Body of pancreas (tissue), 4 donors: ENCODE data around the gene DLG2. TPM values are rescaled to one million over a fixed set of nuclear protein-coding genes. Genes with fewer than 3 reads are reported as not detected.

Experiments
- ATAC-seq: fragments of 150-250 bp; one replicate; pipeline ENCODE4 v1.9.1; 2016
- DNase-seq, 4 donors: peaks; one replicate each; pipeline ENCODE4 v3.0.0-alpha.2; 2019
- H3K27ac ChIP-seq, 4 donors: fragments of 200-600 bp; sonication (generic); 1 replicate in 3 of 4; 2 replicates in 1 of 4; pipeline versions ENCODE4 v1.5.1 to v1.6.1; 2016 to 2019; ENCODE audit warnings: mild to moderate bottlenecking in 1 of 4, mixed read lengths in 1 of 4, moderate library complexity in 1 of 4
- H3K27me3 ChIP-seq, 2 donors: fragments of 200-600 bp; sonication (generic); one replicate each; pipeline ENCODE4 v1.6.0; 2016; ENCODE audit warnings: mild to moderate bottlenecking in 1 of 2
- H3K36me3 ChIP-seq, 2 donors: fragments of 200-600 bp; sonication (generic); replicated peaks in 1 of 2; 2 replicates each; pipeline ENCODE4 v1.5.1; 2016; ENCODE audit warnings: low read depth in 2 of 2; ENCODE audit not compliant: insufficient read depth in 1 of 2
- H3K4me1 ChIP-seq: fragments of 200-600 bp; sonication (generic); one replicate; pipeline ENCODE4 v1.6.0; 2016
- H3K4me3 ChIP-seq, 2 donors: fragments of 200-600 bp; sonication (generic); 1 replicate in 1 of 2; 2 replicates in 1 of 2; pipeline ENCODE4 v1.5.1; 2016 to 2019
- H3K9me3 ChIP-seq, 3 donors: fragments of 200-600 bp; sonication (generic); 1 replicate in 2 of 3; 2 replicates in 1 of 3; pipeline ENCODE4 v1.5.1; 2016
- CTCF ChIP-seq, 7 experiments: fragments of 450-650 bp in 4 of 7; fragments of 200-600 bp in 3 of 7; sonication (generic) in 3 of 7; IDR thresholded peaks; one replicate each; pipeline ENCODE4 v1.5.1; 2016 to 2019; ENCODE audit warnings: antibody characterized with exemption in 7 of 7
- POLR2A ChIP-seq, 3 donors: fragments of 450-650 bp; IDR thresholded peaks; one replicate each; pipeline ENCODE4 v1.6.1; 2016; ENCODE audit warnings: antibody characterized with exemption in 3 of 3, mild to moderate bottlenecking in 2 of 3
- WGBS, 2 donors: methylation state at CpG; one replicate each; pipeline ENCODE4 v1.1.5; 2017; 5-methylcytosine and 5-hydroxymethylcytosine counted together
- intact Hi-C: fragments of 100-400 bp; cut with DNase I; formaldehyde crosslinking; loops from one replicate; pipeline ENCODE4 v1.15.1; 2023
- total RNA-seq, 2 donors: library from RNA; depleted of rRNA; stranded (reverse); fragments of >200 nt; gene quantifications; one replicate each; pipeline ENCODE4 v1.1.0, GENCODE V29; 2016

Gene DLG2
- total RNA-seq, 2 donors from 2014 or later = 6.0 to 13.2 TPM

- H3K36me3 ChIP-seq = no peaks in the 10 kb centered on the region
- DNase-seq (no peak), ATAC-seq (no peak)
- intact Hi-C loops = no loop called here
- no peaks in the 10 kb centered on the region for H3K27me3 ChIP-seq
- TF ChIP-seq POLR2A (IDR thresholded peaks at IDR 0.05) (no peak), CTCF (IDR thresholded peaks at IDR 0.05) (no peak)
- no peak overlapping the region for H3K27ac ChIP-seq
- H3K9me3 ChIP-seq = no peaks in the 10 kb centered on the region
- 76 to 79% methylated on average over 3 of the region's 3 CpGs for WGBS, 2 donors
- H3K4me1 ChIP-seq = no peaks in the 10 kb centered on the region
- no peak overlapping the region for H3K4me3 ChIP-seq
These were observed 1282.1 kb downstream of the DLG2 start for GRCh38 chr11:84345027-84345426.

GRCh38 chr11:84339796-84340195 is 1287.3 kb downstream of the DLG2 start:
- no peaks in the 10 kb centered on the region for H3K9me3 ChIP-seq
- intact Hi-C loops = no loop called here
- no peaks in the 10 kb centered on the region for H3K36me3 ChIP-seq
- ATAC-seq (no peak), DNase-seq (no peak)
- H3K27ac ChIP-seq = no peak overlapping the region
- H3K4me3 ChIP-seq = no peak overlapping the region
- WGBS, 2 donors = 27% methylated on average over 3 of the region's 3 CpGs
- no peaks in the 10 kb centered on the region for H3K27me3 ChIP-seq
- TF ChIP-seq POLR2A (IDR thresholded peaks at IDR 0.05) (no peak), CTCF (IDR thresholded peaks at IDR 0.05) (no peak)
- no peaks in the 10 kb centered on the region for H3K4me1 ChIP-seq

- Histone ChIP-seq H3K4me1 (no peaks in the 10 kb centered on the region), H3K36me3 (no peaks in the 10 kb centered on the region), H3K4me3 (no peak overlapping the region), H3K27me3 (no peaks in the 10 kb centered on the region), H3K9me3 (no peaks in the 10 kb centered on the region), H3K27ac (no peak overlapping the region)
- no peak for TF ChIP-seq CTCF (IDR thresholded peaks at IDR 0.05)
- no peak for TF ChIP-seq POLR2A (IDR thresholded peaks at IDR 0.05)
- intact Hi-C loops = no loop called here
- WGBS, 2 donors = 61 to 66% methylated on average over 3 of the region's 3 CpGs
- DNase-seq (no peak), ATAC-seq (no peak)
These were observed 1293.9 kb downstream of the DLG2 start for GRCh38 chr11:84333221-84333620.

GRCh38 chr11:84322211-84322610 is 1304.9 kb downstream of the DLG2 start:
- TF ChIP-seq CTCF (IDR thresholded peaks at IDR 0.05) (no peak), POLR2A (IDR thresholded peaks at IDR 0.05) (no peak)
- Histone ChIP-seq H3K27me3 (no peaks in the 10 kb centered on the region), H3K4me3 (no peak overlapping the region), H3K27ac (no peak overlapping the region), H3K9me3 (no peaks in the 10 kb centered on the region), H3K36me3 (no peaks in the 10 kb centered on the region), H3K4me1 (no peaks in the 10 kb centered on the region)
- DNase-seq (no peak), ATAC-seq (no peak)
- intact Hi-C loops = no loop called here

GRCh38 chr11:84319863-84320262 is 1307.3 kb downstream of the DLG2 start:
- Histone ChIP-seq H3K4me3 (no peak overlapping the region), H3K9me3 (no peaks in the 10 kb centered on the region), H3K36me3 (no peaks in the 10 kb centered on the region), H3K27ac (no peak overlapping the region), H3K4me1 (no peaks in the 10 kb centered on the region), H3K27me3 (no peaks in the 10 kb centered on the region)
- ATAC-seq (no peak), DNase-seq (no peak)
- TF ChIP-seq POLR2A (IDR thresholded peaks at IDR 0.05) (no peak), CTCF (IDR thresholded peaks at IDR 0.05) (no peak)
- intact Hi-C loops = loop anchor here (10.0 kb wide), 1 partner anchor 65 kb away; no protein-coding TSS in a partner anchor
- WGBS, 2 donors = 68 to 86% methylated on average over 2 of the region's 2 CpGs
